ENCODE data around the gene CGB1. TPM values are rescaled to one million over a fixed set of nuclear protein-coding genes. Genes with fewer than 3 reads are reported as not detected.
A peak's percentile ranks its signal among the peaks of the same experiment; 100 is the strongest.
"Not testable (repeated sequence)": the region's sequence is repeated elsewhere in the genome, so short reads cannot be mapped to it uniquely, and the experiment has no call there.

Gene CGB1
- total RNA-seq, 4 donors from 2014 or later, result not detected

DNA sequence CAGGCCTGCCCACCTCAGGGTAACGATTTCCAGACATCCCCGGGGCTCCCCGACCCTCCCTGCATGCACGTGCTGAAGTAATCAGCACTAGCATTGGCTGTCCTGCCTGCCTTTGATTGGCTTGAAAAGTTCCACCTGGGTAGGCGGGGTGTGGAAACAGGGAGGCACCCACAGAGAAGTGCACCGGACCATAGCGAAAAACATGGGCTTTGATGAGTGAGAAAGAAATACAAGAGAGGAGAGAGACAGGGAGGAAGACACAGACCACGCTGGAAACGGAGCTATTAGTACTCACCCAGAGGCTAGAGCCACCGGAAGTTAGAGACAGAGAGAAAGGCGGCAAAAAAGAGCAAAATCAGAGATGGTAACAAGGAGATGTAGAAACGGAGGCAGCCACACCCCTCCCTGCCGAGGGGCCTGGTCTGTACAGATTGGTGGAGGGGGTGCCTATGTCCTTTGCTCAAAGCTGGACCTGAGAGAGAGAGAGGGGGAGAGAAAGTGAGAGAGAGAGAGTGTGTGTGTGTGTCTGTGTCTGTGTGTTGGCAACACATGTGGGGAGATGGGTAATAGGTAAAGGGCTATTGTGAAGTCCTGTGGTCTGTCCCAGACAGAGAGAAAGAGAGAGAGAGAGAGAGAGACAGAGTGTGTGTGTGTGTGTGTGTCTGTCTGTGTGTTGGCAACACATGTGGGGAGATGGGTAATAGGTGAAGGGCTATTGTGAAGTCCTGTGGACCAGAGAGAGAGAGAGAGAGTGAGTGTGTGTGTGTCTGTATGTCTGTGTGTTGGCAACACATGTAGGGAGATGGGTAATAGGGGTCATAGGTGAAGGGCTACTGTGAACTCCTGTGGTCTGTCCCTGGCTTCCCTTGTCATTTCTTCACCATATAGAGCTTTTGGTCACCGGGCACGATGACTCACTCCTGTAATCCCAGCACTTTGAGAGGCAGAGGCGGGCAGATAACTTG is 15.5 kb downstream of the CGB1 start:
- WGBS, 2 donors, result 28 to 32% methylated on average over 16 of the region's 16 CpGs
- H3K4me3 ChIP-seq (replicated peaks in 1 of 3), result no peak overlapping the region
- intact Hi-C loops (cut with DNase I), result no loop called here
- H3K9me3 ChIP-seq, result no peaks in the 10 kb centered on the region
- no peak for DNase-seq
- no peaks in the 10 kb centered on the region for H3K27me3 ChIP-seq
- no peaks in the 10 kb centered on the region for H3K36me3 ChIP-seq
- H3K4me1 ChIP-seq, result peaks cover 17 to 24% of the 10 kb centered on the region in 2 donors
- no peak overlapping the region for H3K27ac ChIP-seq
- no peak for TF ChIP-seq POLR2A (IDR thresholded peaks at IDR 0.05)
- TF ChIP-seq, protein P1, sequence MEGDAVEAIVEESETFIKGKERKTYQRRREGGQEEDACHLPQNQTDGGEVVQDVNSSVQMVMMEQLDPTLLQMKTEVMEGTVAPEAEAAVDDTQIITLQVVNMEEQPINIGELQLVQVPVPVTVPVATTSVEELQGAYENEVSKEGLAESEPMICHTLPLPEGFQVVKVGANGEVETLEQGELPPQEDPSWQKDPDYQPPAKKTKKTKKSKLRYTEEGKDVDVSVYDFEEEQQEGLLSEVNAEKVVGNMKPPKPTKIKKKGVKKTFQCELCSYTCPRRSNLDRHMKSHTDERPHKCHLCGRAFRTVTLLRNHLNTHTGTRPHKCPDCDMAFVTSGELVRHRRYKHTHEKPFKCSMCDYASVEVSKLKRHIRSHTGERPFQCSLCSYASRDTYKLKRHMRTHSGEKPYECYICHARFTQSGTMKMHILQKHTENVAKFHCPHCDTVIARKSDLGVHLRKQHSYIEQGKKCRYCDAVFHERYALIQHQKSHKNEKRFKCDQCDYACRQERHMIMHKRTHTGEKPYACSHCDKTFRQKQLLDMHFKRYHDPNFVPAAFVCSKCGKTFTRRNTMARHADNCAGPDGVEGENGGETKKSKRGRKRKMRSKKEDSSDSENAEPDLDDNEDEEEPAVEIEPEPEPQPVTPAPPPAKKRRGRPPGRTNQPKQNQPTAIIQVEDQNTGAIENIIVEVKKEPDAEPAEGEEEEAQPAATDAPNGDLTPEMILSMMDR (IDR thresholded peaks at IDR 0.05), result no peak

DNA sequence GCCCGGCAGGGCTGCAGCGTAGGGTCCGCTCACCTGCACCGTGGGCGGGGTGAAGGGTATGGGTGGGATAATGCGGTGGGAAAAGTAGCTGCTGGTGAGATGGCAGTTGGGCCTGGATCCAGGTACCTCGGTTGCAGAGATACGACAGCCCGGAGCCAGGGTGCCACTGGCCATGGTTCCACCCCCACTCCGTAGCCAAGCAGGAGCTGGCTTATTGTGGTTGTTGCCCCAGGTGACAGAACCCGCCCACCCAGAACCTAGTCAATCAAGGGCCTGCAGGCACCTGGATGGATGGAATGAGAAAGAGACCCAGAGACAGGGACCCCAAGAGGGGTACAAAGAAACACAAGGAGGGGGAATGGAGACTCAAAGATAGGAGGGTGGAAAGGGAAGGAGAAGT is 16.4 kb downstream of the CGB1 start:
- Histone ChIP-seq H3K27ac (no peak overlapping the region), H3K4me3 (replicated peaks in 1 of 3) (no peak overlapping the region), H3K9me3 (no peaks in the 10 kb centered on the region), H3K4me1 (peaks cover 17 to 24% of the 10 kb centered on the region in 2 donors), H3K36me3 (no peaks in the 10 kb centered on the region), H3K27me3 (no peaks in the 10 kb centered on the region)
- DNase-seq, result peak in 1 of 2 donors; percentile 22
- intact Hi-C loops (cut with DNase I), result no loop called here
- TF ChIP-seq, protein P1 (IDR thresholded peaks at IDR 0.05), result no peak
- TF ChIP-seq POLR2A (IDR thresholded peaks at IDR 0.05), result no peak
- WGBS, 2 donors, result 68 to 78% methylated on average over 11 of the region's 11 CpGs

DNA sequence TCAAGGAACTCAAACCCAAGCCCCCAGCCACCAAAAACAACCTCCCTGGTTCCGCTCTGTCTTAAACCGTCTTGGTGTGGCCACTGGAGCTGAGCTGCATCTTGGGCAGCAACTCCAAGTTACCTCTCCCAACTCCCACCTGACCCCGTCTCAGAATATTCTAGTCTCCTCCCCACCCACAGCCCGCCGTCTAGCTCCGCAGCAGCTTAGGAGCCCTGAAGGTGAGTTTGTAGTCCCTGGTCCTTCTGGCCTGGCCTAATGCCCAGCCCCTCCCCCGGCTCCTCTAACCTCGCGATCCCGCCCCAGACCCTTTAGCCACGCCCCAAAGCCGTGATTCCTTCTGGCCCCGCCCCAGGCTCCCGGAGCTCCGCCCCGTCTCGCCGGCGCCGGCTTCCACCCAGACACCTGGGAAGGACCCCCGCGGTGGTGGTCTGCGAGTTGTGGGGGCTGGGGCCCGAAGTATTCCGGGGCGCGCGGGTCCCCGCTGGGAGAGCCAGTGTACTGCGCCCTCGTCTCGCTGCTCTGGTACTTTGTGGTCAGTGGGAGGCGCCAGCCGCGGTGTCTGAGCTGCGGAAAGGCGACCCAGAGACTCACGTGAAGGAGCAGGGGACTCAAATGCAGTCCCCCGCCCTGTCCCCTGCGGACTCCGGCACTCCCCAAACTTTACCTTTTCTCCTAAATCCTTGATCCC is 17.3 kb downstream of the CGB1 start:
- intact Hi-C loops (cut with DNase I), result no loop called here
- WGBS, 2 donors, result 15 to 17% methylated on average over 13 to 22 of the region's 41 CpGs
- DNase-seq, result peak; percentile 61 to 82
- Histone ChIP-seq H3K27me3 (no peaks in the 10 kb centered on the region), H3K27ac (no peak overlapping the region), H3K4me3 (replicated peaks in 1 of 3) (peak overlapping the region in 1 of 3 donors; percentile 25), H3K36me3 (peaks cover 0 to 5% of the 10 kb centered on the region in 2 donors), H3K9me3 (no peaks in the 10 kb centered on the region), H3K4me1 (peaks cover 17 to 24% of the 10 kb centered on the region in 2 donors)
- TF ChIP-seq, protein P1 (IDR thresholded peaks at IDR 0.05), result no peak
- no peak for TF ChIP-seq POLR2A (IDR thresholded peaks at IDR 0.05)

DNA sequence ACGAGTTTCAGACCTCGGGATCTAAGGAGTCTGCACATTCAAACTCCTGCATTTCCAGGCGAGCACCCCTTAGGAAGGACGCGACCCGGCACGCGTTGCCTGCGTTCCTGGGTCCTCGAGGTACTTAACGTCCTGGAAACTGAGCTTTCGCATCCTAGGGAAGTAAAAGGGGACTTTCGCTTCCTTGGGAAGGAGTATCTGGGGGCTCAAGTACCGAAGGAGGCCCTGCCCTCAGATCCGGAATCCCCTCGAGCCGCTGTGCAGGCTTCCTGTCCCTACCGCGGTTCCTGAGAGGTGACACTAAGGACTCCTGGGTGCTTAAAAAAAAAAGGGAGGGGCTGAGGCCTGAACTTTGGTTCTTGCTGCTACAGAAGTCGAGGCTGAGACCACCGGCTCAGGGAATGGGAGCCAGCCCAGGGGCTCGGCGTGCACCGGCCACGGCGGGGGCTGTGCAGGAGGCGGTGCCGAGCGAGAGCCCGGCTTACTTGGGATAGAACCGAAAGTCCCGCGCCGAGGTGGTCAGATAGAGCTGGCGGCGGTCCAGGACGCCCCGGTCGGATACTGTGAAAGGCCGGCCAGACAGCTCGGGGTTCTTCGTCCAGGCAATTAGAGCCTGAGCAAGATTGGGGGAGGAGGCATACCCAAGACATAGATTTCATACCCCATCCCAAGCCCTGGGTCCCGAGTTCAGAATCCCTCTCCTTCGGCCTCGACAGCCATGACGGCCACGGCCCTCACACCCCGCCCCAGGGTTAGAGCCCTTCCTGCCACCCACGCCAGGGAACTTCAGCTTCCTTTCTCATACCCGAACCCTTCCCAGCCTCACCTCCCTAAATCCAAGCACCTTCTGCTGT is 18.1 kb downstream of the CGB1 start:
- H3K27me3 ChIP-seq; H3K9me3 ChIP-seq; H3K27ac ChIP-seq; intact Hi-C loops (cut with DNase I); H3K36me3 ChIP-seq: not testable (repeated sequence)
- WGBS, 2 donors, result 6 to 30% methylated on average over 9 to 35 of the region's 50 CpGs
- peak overlapping the region in 1 of 3 donors; percentile 25 for H3K4me3 ChIP-seq (replicated peaks in 1 of 3)
- H3K4me1 ChIP-seq, result peaks cover 17 to 24% of the 10 kb centered on the region in 2 donors
- peak in 1 of 2 donors; percentile 17 for DNase-seq

All from thyroid gland (tissue), 4 donors.